PFSK-1 (cell line): ENCODE measurements around the gene ZNF667.

Experiments
- FOXP2 ChIP-seq: optimal IDR thresholded peaks from 2 replicates; pipeline ENCODE3; 2011; ENCODE audit warnings: borderline replicate concordance, control low read depth, inconsistent platforms; ENCODE audit not compliant: insufficient read depth; ENCODE audit errors: extremely low read length, extremely low read depth
- POLR2AphosphoS5 ChIP-seq: IDR thresholded peaks from 2 replicates; pipeline ENCODE4 v1.6.1; 2012; ENCODE audit warnings: low read depth, mild to moderate bottlenecking, control low read depth, low read length, moderate library complexity
- SIN3A ChIP-seq: IDR thresholded peaks from 2 replicates; pipeline ENCODE4 v1.6.1; 2012; ENCODE audit warnings: mild to moderate bottlenecking, low read length, moderate library complexity, borderline replicate concordance; ENCODE audit not compliant: insufficient read depth
- TAF1 ChIP-seq: IDR thresholded peaks from 2 replicates; pipeline ENCODE4 v1.6.1; 2012; ENCODE audit warnings: low read length, control low read depth, borderline replicate concordance; ENCODE audit not compliant: insufficient read depth
- TF ChIP-seq, protein P1 (sequence below), 2 experiments: IDR thresholded peaks; 2 replicates each; pipeline versions ENCODE4 v1.6.1 to v1.8.0; 2011 to 2012; ENCODE audit warnings: low read depth in 2 of 2, low read length in 2 of 2, control low read depth in 1 of 2, inconsistent platforms in 1 of 2, mild to moderate bottlenecking in 1 of 2, moderate library complexity in 1 of 2; ENCODE audit not compliant: insufficient read depth in 1 of 2

ZNF667 gene

DNA sequence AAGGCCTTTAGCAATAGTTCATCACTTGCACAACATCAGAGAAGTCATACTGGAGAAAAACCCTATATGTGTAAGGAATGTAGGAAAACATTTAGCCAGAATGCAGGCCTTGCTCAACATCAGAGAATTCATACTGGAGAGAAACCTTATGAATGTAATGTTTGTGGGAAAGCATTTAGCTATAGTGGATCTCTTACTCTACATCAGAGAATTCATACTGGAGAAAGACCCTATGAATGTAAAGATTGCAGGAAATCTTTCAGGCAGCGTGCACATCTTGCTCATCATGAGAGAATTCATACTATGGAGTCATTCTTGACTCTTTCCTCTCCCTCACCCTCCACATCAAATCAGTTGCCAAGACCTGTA lies 53.2 kb downstream of the ZNF667 start:
- TF ChIP-seq, protein P1, sequence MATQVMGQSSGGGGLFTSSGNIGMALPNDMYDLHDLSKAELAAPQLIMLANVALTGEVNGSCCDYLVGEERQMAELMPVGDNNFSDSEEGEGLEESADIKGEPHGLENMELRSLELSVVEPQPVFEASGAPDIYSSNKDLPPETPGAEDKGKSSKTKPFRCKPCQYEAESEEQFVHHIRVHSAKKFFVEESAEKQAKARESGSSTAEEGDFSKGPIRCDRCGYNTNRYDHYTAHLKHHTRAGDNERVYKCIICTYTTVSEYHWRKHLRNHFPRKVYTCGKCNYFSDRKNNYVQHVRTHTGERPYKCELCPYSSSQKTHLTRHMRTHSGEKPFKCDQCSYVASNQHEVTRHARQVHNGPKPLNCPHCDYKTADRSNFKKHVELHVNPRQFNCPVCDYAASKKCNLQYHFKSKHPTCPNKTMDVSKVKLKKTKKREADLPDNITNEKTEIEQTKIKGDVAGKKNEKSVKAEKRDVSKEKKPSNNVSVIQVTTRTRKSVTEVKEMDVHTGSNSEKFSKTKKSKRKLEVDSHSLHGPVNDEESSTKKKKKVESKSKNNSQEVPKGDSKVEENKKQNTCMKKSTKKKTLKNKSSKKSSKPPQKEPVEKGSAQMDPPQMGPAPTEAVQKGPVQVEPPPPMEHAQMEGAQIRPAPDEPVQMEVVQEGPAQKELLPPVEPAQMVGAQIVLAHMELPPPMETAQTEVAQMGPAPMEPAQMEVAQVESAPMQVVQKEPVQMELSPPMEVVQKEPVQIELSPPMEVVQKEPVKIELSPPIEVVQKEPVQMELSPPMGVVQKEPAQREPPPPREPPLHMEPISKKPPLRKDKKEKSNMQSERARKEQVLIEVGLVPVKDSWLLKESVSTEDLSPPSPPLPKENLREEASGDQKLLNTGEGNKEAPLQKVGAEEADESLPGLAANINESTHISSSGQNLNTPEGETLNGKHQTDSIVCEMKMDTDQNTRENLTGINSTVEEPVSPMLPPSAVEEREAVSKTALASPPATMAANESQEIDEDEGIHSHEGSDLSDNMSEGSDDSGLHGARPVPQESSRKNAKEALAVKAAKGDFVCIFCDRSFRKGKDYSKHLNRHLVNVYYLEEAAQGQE (IDR thresholded peaks at IDR 0.05; ENCODE audit: insufficient read depth in 1 of 2, low read depth in 2 of 2, low read length in 2 of 2): no peak
- TF ChIP-seq FOXP2: no peak
- no peak for TF ChIP-seq TAF1
- no peak for TF ChIP-seq POLR2AphosphoS5
- TF ChIP-seq SIN3A: no peak

DNA sequence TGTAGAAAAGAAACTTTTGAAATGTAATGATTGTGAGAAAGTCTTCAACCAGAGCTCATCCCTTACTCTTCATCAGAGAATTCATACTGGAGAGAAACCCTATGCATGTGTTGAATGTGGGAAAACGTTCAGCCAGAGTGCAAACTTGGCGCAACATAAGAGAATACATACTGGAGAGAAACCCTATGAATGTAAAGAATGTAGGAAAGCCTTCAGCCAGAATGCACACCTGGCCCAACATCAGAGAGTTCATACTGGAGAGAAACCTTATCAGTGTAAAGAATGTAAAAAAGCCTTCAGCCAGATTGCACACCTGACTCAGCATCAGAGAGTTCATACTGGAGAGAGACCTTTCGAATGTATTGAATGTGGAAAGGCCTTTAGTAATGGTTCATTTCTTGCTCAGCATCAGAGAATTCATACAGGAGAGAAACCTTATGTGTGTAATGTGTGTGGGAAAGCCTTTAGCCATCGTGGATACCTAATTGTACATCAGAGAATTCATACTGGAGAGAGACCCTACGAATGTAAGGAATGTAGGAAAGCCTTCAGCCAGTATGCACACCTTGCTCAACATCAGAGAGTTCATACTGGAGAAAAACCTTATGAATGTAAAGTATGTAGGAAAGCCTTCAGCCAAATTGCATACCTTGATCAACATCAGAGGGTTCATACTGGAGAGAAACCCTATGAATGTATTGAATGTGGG lies 53.7 kb downstream of the ZNF667 start:
- no peak for TF ChIP-seq TAF1
- no peak for TF ChIP-seq POLR2AphosphoS5
- no peak for TF ChIP-seq SIN3A
- TF ChIP-seq, protein P1 (IDR thresholded peaks at IDR 0.05; ENCODE audit: insufficient read depth in 1 of 2, low read depth in 2 of 2, low read length in 2 of 2): no peak
- no peak for TF ChIP-seq FOXP2

GRCh38 chr19:56405062-56405461 lies 72.1 kb downstream of the ZNF667 start:
- TF ChIP-seq POLR2AphosphoS5: no peak
- TF ChIP-seq, protein P1 (IDR thresholded peaks at IDR 0.05; ENCODE audit: insufficient read depth in 1 of 2, low read depth in 2 of 2, low read length in 2 of 2): no peak
- no peak for TF ChIP-seq SIN3A
- TF ChIP-seq FOXP2: no peak
- TF ChIP-seq TAF1: no peak

DNA sequence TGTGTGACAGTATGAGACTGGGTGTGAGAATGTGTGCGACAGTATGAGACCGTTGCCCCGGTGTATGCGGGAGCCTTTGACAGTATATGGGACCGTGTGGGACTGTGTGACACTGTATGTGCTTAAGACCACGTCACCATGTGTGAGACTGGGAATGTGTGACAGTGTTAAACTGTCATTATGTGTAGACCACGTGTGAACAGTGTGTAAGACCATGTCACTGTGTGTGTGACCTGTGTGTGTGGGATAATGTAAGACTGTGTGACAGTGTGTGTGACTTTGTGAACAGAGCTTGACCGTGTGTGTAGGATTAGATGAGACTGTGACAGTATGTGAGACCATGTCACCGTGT lies 72.5 kb downstream of the ZNF667 start:
- TF ChIP-seq, protein P1 (IDR thresholded peaks at IDR 0.05; ENCODE audit: insufficient read depth in 1 of 2, low read depth in 2 of 2, low read length in 2 of 2): no peak
- TF ChIP-seq POLR2AphosphoS5 (no peak), SIN3A (no peak), TAF1 (no peak), FOXP2 (no peak)
